Right atrium auricular region (tissue), 2 donors: ENCODE results near the gene ZNF575. TPM values are rescaled to one million over a fixed set of nuclear protein-coding genes. Genes with fewer than 3 reads are reported as not detected.

ENCODE experiments used
- DNase-seq: peaks from one replicate; pipeline ENCODE4 v3.0.0-alpha.2; 2019; ENCODE audit warnings: low spot score
- H3K27ac ChIP-seq, 2 donors: fragments of 200-600 bp; sonication (generic); 1 replicate in 1 of 2; 2 replicates in 1 of 2; pipeline ENCODE4 v1.5.1; 2016 to 2019
- H3K27me3 ChIP-seq, 2 donors: fragments of 200-600 bp; sonication (generic); one replicate each; pipeline versions ENCODE4 v1.5.1 to v1.6.0; 2017 to 2019
- H3K36me3 ChIP-seq: fragments of 200-600 bp; sonication (generic); one replicate; pipeline ENCODE4 v1.5.1; 2016
- H3K4me1 ChIP-seq, 2 donors: fragments of 200-600 bp; sonication (generic); one replicate each; pipeline versions ENCODE4 v1.5.1 to v1.6.0; 2017 to 2019
- H3K4me3 ChIP-seq, 2 donors: fragments of 200-600 bp; sonication (generic); 1 replicate in 1 of 2; 2 replicates in 1 of 2; pipeline ENCODE4 v1.5.1; 2017 to 2019; ENCODE audit warnings: mild to moderate bottlenecking in 1 of 2, moderate library complexity in 1 of 2
- H3K9me3 ChIP-seq, 2 donors: fragments of 200-600 bp; sonication (generic); one replicate each; pipeline ENCODE4 v1.5.1; 2019
- total RNA-seq, 2 donors: library from RNA; depleted of rRNA; stranded (reverse); fragments of >200 nt; gene quantifications; one replicate each; pipeline ENCODE4 v1.1.0, GENCODE V29; 2016
- TF ChIP-seq, protein P1 (sequence below), 2 donors: fragments of 200-600 bp; sonication (generic); IDR thresholded peaks; one replicate each; pipeline ENCODE4 v1.5.1; 2019; ENCODE audit warnings: antibody characterized with exemption in 2 of 2

ZNF575 gene, protein sequence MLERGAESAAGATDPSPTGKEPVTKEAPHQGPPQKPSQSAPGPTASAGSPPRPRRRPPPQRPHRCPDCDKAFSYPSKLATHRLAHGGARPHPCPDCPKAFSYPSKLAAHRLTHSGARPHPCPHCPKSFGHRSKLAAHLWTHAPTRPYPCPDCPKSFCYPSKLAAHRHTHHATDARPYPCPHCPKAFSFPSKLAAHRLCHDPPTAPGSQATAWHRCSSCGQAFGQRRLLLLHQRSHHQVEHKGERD
- total RNA-seq, result under 1 TPM in 1 of 2 donors, not detected in 1; 0.39 TPM

DNA sequence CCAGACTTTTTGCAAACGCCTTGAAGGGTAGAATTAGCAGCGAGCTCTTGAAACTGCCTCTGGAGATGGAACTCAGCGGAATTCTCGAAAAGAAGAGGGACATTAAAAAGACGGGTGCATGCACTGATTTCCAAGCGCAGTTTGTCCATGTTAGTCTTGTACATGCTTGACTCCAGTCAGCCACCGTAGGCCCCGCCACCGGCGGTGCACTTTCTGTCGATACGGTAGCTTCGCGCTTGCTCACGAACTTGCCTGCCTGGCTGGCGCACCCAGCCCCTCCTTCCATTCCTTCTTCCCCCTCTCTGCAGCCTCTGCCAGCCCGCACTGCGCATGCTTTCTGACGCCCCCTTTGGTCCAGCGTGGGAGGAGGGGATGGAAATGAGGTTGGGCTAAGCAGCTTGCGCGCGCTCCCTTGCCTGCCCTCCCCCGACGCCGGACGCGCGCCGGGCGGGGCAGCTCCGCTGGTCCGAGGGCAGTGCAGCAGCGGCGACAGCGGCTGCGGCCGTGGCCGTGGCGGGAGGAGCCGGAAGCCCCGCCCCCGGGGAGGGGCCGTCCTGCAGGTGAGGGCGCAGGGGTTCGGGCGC is at the start of gene ZNF575:
TSS of gene ZNF575 (plus strand) at position 227 of the 584 bp plus-strand sequence. CDS start 1,235 bp downstream, outside the sequence.
- DNase-seq, result peak; percentile 92
- TF ChIP-seq, protein P1, sequence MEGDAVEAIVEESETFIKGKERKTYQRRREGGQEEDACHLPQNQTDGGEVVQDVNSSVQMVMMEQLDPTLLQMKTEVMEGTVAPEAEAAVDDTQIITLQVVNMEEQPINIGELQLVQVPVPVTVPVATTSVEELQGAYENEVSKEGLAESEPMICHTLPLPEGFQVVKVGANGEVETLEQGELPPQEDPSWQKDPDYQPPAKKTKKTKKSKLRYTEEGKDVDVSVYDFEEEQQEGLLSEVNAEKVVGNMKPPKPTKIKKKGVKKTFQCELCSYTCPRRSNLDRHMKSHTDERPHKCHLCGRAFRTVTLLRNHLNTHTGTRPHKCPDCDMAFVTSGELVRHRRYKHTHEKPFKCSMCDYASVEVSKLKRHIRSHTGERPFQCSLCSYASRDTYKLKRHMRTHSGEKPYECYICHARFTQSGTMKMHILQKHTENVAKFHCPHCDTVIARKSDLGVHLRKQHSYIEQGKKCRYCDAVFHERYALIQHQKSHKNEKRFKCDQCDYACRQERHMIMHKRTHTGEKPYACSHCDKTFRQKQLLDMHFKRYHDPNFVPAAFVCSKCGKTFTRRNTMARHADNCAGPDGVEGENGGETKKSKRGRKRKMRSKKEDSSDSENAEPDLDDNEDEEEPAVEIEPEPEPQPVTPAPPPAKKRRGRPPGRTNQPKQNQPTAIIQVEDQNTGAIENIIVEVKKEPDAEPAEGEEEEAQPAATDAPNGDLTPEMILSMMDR (IDR thresholded peaks at IDR 0.05), result peak in 1 of 2 donors; percentile 23
- H3K27ac ChIP-seq, result peak within 1 kb of the TSS; percentile 88 to 90

DNA sequence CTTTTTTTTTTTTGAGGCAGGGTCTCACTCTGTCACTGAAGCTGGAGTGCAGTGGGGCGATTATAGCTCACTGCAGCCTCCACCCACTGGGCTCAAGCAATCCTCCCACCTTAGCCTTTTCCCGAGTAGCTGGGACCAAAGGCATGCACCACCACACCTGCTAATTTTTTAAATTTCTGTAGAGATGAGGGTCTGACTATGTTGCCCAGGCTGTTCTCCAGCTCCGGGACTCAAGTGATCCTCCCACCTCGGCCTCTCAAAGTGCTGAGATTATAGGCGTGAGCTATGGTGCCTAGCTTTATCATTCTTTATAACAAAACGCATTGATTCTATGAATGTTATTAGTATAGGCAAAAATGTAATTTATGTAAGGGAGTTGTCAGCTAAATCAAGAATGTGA is 49.7 kb upstream of the ZNF575 start:
- no peaks in the 10 kb centered on the region for H3K36me3 ChIP-seq
- H3K4me1 ChIP-seq, result no peaks in the 10 kb centered on the region
- H3K4me3 ChIP-seq, result no peak overlapping the region
- TF ChIP-seq, protein P1 (IDR thresholded peaks at IDR 0.05), result no peak
- no peak for DNase-seq
- H3K9me3 ChIP-seq, result no peaks in the 10 kb centered on the region
- no peaks in the 10 kb centered on the region for H3K27me3 ChIP-seq
- no peak overlapping the region for H3K27ac ChIP-seq

More for the DNA sequence above, at the start of gene ZNF575:
- H3K27me3 ChIP-seq, result no peaks in the 10 kb centered on the region
- no peaks in the 10 kb centered on the region for H3K36me3 ChIP-seq
- peak within 1 kb of the TSS; percentile 48 to 70 for H3K4me3 ChIP-seq
- peaks cover 0 to 24% of the 10 kb centered on the region in 2 donors for H3K4me1 ChIP-seq
- H3K9me3 ChIP-seq, result no peaks in the 10 kb centered on the region

DNA sequence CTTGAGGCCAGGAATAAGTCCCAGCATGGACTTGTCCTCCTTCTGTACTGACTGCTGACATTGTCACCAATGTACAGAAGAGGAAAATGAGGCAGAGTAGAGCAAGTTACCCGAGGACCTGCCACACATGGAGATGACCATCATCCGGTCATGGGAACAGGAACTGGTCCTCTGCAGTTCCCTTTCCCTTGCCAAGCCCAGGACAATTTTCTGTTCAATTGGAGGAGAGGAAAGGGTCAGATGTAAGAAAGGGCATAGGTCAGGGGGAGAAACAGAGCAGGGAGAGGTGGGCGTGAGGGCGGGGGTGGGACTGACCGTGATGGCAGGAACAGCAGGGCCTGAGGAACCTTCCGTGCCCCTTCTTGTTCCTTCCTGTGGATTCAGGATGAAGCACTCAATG is 47.0 kb upstream of the ZNF575 start:
- H3K27ac ChIP-seq, result no peak overlapping the region
- H3K36me3 ChIP-seq, result no peaks in the 10 kb centered on the region
- TF ChIP-seq, protein P1 (IDR thresholded peaks at IDR 0.05), result no peak
- no peaks in the 10 kb centered on the region for H3K27me3 ChIP-seq
- H3K9me3 ChIP-seq, result no peaks in the 10 kb centered on the region
- DNase-seq, result no peak
- no peak overlapping the region for H3K4me3 ChIP-seq
- no peaks in the 10 kb centered on the region for H3K4me1 ChIP-seq

DNA sequence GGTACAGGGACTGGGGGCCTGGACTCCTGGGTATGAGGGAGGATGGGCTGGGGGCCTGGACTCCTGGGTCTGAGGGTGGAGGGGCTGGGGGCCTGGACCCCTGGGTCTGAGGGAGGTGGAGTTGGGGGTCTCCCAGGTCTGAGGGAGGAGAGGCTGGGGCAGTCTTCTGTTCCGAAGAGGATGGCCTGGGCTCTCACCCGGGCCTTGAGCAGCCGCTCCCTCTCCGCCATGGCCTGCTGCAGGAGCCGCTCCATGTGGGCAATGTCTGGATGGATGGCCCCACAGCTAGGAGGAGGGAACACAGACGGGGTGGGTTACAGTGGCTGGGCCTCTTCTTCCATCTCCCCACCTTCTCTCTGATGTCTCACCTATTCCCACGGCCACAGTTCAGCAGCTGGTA is 46.6 kb upstream of the ZNF575 start:
- Histone ChIP-seq H3K9me3 (no peaks in the 10 kb centered on the region), H3K4me3 (no peak overlapping the region), H3K27ac (no peak overlapping the region), H3K4me1 (no peaks in the 10 kb centered on the region), H3K27me3 (no peaks in the 10 kb centered on the region), H3K36me3 (no peaks in the 10 kb centered on the region)
- DNase-seq, result no peak
- TF ChIP-seq, protein P1 (IDR thresholded peaks at IDR 0.05), result no peak

DNA sequence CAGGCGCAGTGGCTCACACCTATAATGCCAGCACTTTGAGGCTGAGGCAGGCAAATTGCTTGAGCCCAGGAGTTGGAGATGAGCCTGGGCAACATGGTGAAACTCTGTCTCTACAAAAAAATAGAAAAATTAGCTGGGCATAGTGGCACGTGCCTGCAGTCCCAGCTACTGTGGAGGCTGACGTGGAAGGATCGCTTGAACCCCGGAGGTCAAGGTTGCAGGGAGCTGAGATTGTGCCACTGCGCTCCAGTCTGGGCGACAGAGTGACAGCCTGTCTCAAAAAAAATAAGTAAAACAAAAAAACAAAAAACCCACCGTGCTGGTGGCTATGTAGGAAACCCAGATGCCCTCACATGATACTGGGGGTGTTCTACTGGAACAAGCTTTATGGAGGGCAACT is 44.8 kb upstream of the ZNF575 start:
- TF ChIP-seq, protein P1 (IDR thresholded peaks at IDR 0.05), result no peak
- H3K27me3 ChIP-seq, result no peaks in the 10 kb centered on the region
- no peaks in the 10 kb centered on the region for H3K9me3 ChIP-seq
- H3K4me3 ChIP-seq, result no peak overlapping the region
- no peak overlapping the region for H3K27ac ChIP-seq
- no peak for DNase-seq
- H3K36me3 ChIP-seq, result no peaks in the 10 kb centered on the region
- no peaks in the 10 kb centered on the region for H3K4me1 ChIP-seq
